HEK293 (cell line): Measurements from ENCODE around the gene RUVBL1.

Experiments
- SALL2 ChIP-seq: fragments of 450-650 bp; formaldehyde crosslinking; IDR thresholded peaks from 2 replicates; pipeline ENCODE4 v1.5.0; 2017; ENCODE audit warnings: missing biosample characterization, mild to moderate bottlenecking, missing genetic modification characterization, borderline replicate concordance
- ZBTB8A ChIP-seq: fragments of 450-650 bp; formaldehyde crosslinking; IDR thresholded peaks from 2 replicates; pipeline ENCODE4 v1.5.1; 2016; ENCODE audit warnings: missing biosample characterization, missing genetic modification characterization

- TF ChIP-seq ZBTB8A (tag by site-specific recombination), result no peak
- TF ChIP-seq SALL2 (tag by site-specific recombination), result no peak
These were observed 67.4 kb downstream of the RUVBL1 start for GRCh38 chr3:128056258-128056657.
